Lower lobe of right lung (tissue), 2 donors: Measurements from ENCODE around the gene BMPR1B. TPM values are rescaled to one million over a fixed set of nuclear protein-coding genes. Genes with fewer than 3 reads are reported as not detected.

Experiments used
- ATAC-seq, 2 donors: fragments of 200-7000 bp; cut with Tn5 transposase; one replicate each; pipeline ENCODE4 v1.9.1; 2020 to 2022; ENCODE audit warnings: mild to moderate bottlenecking in 2 of 2, moderate library complexity in 2 of 2
- DNase-seq: peaks from one replicate; pipeline ENCODE4 v3.0.0-alpha.2; 2020
- H3K27ac ChIP-seq: fragments of 200-600 bp; one replicate; pipeline ENCODE4 v1.8.0; 2022
- H3K27me3 ChIP-seq: fragments of 200-600 bp; one replicate; pipeline ENCODE4 v1.8.0; 2022; ENCODE audit warnings: low read depth
- H3K36me3 ChIP-seq: fragments of 200-600 bp; one replicate; pipeline ENCODE4 v1.8.0; 2022; ENCODE audit warnings: mild to moderate bottlenecking
- H3K4me1 ChIP-seq: fragments of 200-600 bp; one replicate; pipeline ENCODE4 v1.8.0; 2022
- H3K4me3 ChIP-seq: fragments of 200-600 bp; one replicate; pipeline ENCODE4 v1.8.0; 2022; ENCODE audit warnings: mild to moderate bottlenecking
- H3K9me3 ChIP-seq: fragments of 200-600 bp; one replicate; pipeline ENCODE4 v1.8.0; 2022
- intact Hi-C: fragments of 100-400 bp; cut with DNase I; formaldehyde crosslinking; loops from one replicate; pipeline ENCODE4 v1.11.0; 2022
- total RNA-seq: library from RNA; stranded (reverse); fragmentation: NEBNext Ultra II Directional; extraction: Animal tissue kit (Norgen Biotek cat#: 25700); gene quantifications from one replicate; pipeline ENCODE4 v1.2.1, GENCODE V29; 2021
- TF ChIP-seq, protein P1 (sequence below): fragments of 200-600 bp; IDR thresholded peaks from one replicate; pipeline ENCODE4 v1.8.0; 2022; ENCODE audit warnings: antibody characterized with exemption, mild to moderate bottlenecking
- donor health status: DM: no; HTN: yes; CAD: no; lungs with severe emphysema.

Gene BMPR1B
- total RNA-seq, 1 donor from 2014 or later: 6.0 TPM

DNA sequence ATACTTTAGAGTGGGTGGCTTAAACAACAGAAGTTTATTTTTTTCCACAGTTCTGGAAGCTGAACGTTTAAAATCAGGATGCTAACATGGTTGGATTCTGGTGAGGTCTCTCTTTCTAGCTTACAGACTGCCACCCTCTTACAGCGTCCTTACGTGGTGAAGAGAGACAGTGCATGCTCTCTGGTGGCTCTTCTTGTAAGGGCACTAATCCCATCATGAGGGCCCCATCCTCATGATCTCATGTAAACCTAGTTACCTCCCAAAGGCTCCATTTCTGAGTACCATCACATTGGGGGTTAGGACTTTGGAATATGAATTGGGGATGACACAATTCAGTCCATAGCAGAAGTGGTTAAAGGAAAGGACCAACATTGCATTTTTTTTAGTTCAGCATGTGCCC is 132.8 kb downstream of the BMPR1B start:
- H3K4me1 ChIP-seq: no peaks in the 10 kb centered on the region
- no peak for ATAC-seq
- intact Hi-C loops: no loop called here
- no peak overlapping the region for H3K4me3 ChIP-seq
- no peaks in the 10 kb centered on the region for H3K27me3 ChIP-seq
- H3K36me3 ChIP-seq: no peaks in the 10 kb centered on the region
- H3K27ac ChIP-seq: no peak overlapping the region
- TF ChIP-seq, protein P1, sequence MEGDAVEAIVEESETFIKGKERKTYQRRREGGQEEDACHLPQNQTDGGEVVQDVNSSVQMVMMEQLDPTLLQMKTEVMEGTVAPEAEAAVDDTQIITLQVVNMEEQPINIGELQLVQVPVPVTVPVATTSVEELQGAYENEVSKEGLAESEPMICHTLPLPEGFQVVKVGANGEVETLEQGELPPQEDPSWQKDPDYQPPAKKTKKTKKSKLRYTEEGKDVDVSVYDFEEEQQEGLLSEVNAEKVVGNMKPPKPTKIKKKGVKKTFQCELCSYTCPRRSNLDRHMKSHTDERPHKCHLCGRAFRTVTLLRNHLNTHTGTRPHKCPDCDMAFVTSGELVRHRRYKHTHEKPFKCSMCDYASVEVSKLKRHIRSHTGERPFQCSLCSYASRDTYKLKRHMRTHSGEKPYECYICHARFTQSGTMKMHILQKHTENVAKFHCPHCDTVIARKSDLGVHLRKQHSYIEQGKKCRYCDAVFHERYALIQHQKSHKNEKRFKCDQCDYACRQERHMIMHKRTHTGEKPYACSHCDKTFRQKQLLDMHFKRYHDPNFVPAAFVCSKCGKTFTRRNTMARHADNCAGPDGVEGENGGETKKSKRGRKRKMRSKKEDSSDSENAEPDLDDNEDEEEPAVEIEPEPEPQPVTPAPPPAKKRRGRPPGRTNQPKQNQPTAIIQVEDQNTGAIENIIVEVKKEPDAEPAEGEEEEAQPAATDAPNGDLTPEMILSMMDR: no peak
- DNase-seq: no peak
- no peaks in the 10 kb centered on the region for H3K9me3 ChIP-seq

DNA sequence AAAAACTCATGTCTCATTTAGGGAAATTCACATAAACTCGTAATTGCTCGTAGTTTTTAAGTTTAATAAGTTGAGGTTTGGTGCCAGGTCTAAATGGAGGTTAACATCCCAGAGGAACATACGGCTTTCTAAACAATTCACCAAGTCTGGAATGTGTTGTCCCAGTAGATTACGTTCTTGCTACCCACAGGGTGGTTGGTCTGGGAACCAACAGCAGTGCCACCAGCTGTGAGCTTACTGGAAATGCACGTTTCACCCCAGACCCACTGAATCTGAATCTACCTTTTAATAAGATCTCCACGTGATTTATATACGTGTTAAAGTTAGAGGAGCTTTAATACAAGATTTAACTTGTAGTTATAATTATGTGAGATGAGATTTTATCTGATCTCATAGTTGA is 134.3 kb downstream of the BMPR1B start:
- no peaks in the 10 kb centered on the region for H3K36me3 ChIP-seq
- intact Hi-C loops: no loop called here
- H3K4me1 ChIP-seq: no peaks in the 10 kb centered on the region
- H3K27ac ChIP-seq: no peak overlapping the region
- ATAC-seq (no peak), DNase-seq (no peak)
- no peaks in the 10 kb centered on the region for H3K9me3 ChIP-seq
- TF ChIP-seq, protein P1: no peak
- no peaks in the 10 kb centered on the region for H3K27me3 ChIP-seq
- H3K4me3 ChIP-seq: no peak overlapping the region

DNA sequence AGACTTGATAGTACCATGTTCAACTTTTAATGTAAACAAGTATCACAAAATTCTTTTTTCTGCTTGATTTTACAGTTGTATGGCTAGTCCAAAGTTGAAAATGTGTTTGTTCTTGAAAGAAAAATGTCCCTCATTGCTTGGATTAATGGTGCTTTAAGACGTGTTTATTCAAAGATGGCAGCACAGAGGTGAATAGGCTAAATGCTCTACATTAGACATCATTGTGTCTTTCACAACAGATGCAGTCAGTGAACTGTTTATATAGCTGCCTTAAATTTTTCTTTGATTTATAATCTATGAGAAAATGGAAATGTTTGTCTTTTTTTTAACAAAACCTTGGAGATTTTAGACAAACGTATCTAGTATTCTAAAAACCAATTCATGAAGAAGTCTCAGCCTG is 137.3 kb downstream of the BMPR1B start:
- Histone ChIP-seq H3K9me3 (no peaks in the 10 kb centered on the region), H3K27ac (no peak overlapping the region), H3K4me3 (no peak overlapping the region), H3K36me3 (no peaks in the 10 kb centered on the region), H3K27me3 (no peaks in the 10 kb centered on the region), H3K4me1 (no peaks in the 10 kb centered on the region)
- TF ChIP-seq, protein P1: no peak
- no peak for ATAC-seq
- intact Hi-C loops: no loop called here
- DNase-seq: no peak

DNA sequence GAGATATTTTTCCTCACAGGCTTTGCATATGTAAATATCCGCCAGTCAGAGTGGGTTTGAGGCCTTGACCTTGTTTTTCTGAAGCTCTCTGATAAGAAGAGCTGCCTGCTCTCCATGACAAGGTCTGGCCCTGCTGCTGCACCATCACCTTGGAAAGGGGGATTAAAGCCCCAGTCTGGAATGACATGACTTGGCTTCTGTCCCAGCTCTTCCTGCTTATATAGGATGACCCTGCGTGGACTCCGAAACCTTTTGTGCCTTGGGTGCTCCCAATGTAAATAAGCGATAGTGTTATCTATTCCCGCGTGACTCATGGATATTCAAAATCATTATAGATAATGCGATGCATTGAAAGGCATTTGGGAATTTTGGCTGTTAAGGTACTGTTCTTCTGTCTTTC is 139.3 kb downstream of the BMPR1B start:
- DNase-seq: no peak
- Histone ChIP-seq H3K4me3 (no peak overlapping the region), H3K36me3 (no peaks in the 10 kb centered on the region), H3K4me1 (no peaks in the 10 kb centered on the region), H3K9me3 (no peaks in the 10 kb centered on the region), H3K27ac (no peak overlapping the region), H3K27me3 (no peaks in the 10 kb centered on the region)
- TF ChIP-seq, protein P1: no peak
- ATAC-seq: no peak
- intact Hi-C loops: no loop called here

DNA sequence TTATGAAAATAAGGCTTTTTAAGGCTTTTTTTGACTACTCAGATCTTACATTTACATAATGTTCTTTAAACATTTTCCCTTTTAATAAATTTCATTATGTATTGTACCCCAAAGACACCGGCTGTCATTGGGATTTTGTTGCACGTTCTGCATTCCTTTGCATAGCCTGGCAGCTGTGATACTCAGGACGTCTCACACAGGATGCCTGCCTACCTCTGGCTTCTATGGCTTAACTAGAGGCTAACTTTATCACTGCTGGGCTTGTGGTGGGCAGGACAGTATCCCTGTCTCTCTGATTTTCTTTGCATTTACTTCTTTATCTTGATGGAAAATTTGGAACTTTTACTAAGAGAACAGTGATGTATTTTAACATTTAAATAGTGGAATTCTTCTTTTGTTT is 147.8 kb downstream of the BMPR1B start:
- H3K27me3 ChIP-seq: no peaks in the 10 kb centered on the region
- H3K9me3 ChIP-seq: no peaks in the 10 kb centered on the region
- H3K27ac ChIP-seq: no peak overlapping the region
- H3K4me3 ChIP-seq: no peak overlapping the region
- ATAC-seq: no peak
- DNase-seq: no peak
- H3K4me1 ChIP-seq: no peaks in the 10 kb centered on the region
- TF ChIP-seq, protein P1: no peak
- intact Hi-C loops: no loop called here
- H3K36me3 ChIP-seq: no peaks in the 10 kb centered on the region

DNA sequence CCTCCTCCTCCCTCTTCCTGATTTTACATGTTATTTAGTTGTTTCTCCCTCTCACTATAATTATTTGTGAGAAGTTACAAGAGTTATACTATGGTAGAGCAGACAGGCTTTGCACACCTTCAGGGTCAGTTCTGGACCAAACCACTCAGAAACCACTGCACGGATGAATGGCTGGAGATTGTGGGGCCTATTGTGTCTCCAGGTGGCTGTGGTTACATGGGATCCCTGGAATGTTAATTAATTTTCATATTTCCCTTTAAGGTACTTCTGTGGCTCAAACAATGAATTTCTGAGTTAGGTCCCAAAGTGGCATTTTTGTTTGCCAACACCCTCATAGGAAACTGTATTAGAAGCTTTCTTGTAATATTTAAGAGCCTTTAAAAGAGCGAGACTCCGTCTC is 151.9 kb downstream of the BMPR1B start:
- H3K36me3 ChIP-seq: no peaks in the 10 kb centered on the region
- no peaks in the 10 kb centered on the region for H3K4me1 ChIP-seq
- H3K27ac ChIP-seq: no peak overlapping the region
- intact Hi-C loops: no loop called here
- no peaks in the 10 kb centered on the region for H3K27me3 ChIP-seq
- TF ChIP-seq, protein P1: no peak
- H3K9me3 ChIP-seq: no peaks in the 10 kb centered on the region
- no peak overlapping the region for H3K4me3 ChIP-seq
- ATAC-seq (no peak), DNase-seq (no peak)
